Stimulated activated CD4-positive, alpha-beta T cell treated with anti-CD3 and anti-CD28 coated beads, Interleukin-15, amount 100 ng/mL, for 1 hour (primary cell): ENCODE measurements around the gene ELOA.
"Not testable (repeated sequence)": the region's sequence is repeated elsewhere in the genome, so short reads cannot be mapped to it uniquely, and the experiment has no call there.

Experiments
- DNase-seq, 2 donors: peaks; one replicate each; pipeline ENCODE4 v3.0.0-alpha.2; 2020; ENCODE audit warnings: low read depth in 1 of 2, low spot score in 1 of 2

The ELOA gene

GRCh38 chr1:23783141-23783540 is 39.9 kb downstream of the ELOA start:
- not testable (repeated sequence) for DNase-seq

GRCh38 chr1:23784846-23785245 is 41.6 kb downstream of the ELOA start:
- DNase-seq = no peak

GRCh38 chr1:23787701-23788100 is 44.4 kb downstream of the ELOA start:
- DNase-seq = no peak

GRCh38 chr1:23788695-23789094 is 45.4 kb downstream of the ELOA start:
- no peak for DNase-seq

- peak; percentile 72 to 78 for DNase-seq
Observed at GRCh38 chr1:23790696-23791515, 47.6 kb downstream of the ELOA start, which contains the start of gene LYPLA2. Gene LYPLA2 (plus strand): TSS chr1:23791145. CDS start chr1:23792683, 1,538 bp downstream.

- no peak for DNase-seq
Observed at GRCh38 chr1:23791516-23792047, 48.3 kb downstream of the ELOA start.

GRCh38 chr1:23792151-23792945 is 49.1 kb downstream of the ELOA start:
- DNase-seq = no peak

GRCh38 chr1:23793018-23793781 is 49.9 kb downstream of the ELOA start:
- DNase-seq = no peak

GRCh38 chr1:23793861-23794731 is 50.8 kb downstream of the ELOA start:
- DNase-seq = no peak

- DNase-seq = not testable (repeated sequence)
Observed at GRCh38 chr1:23794732-23795182, 51.5 kb downstream of the ELOA start.

GRCh38 chr1:23795676-23796465 is 52.6 kb downstream of the ELOA start:
- no peak for DNase-seq

- DNase-seq = no peak
Observed at GRCh38 chr1:23796466-23797271, 53.4 kb downstream of the ELOA start.

- DNase-seq = no peak
Observed at GRCh38 chr1:23797478-23798448, 54.5 kb downstream of the ELOA start.

GRCh38 chr1:23798662-23799142 is 55.4 kb downstream of the ELOA start:
- DNase-seq = no peak

- DNase-seq = no peak
Observed at GRCh38 chr1:23799255-23799569, 55.9 kb downstream of the ELOA start.

- DNase-seq = no peak
Observed at GRCh38 chr1:23799570-23800399, 56.5 kb downstream of the ELOA start.
